ENCODE results near the gene MAGEL2.

DNA sequence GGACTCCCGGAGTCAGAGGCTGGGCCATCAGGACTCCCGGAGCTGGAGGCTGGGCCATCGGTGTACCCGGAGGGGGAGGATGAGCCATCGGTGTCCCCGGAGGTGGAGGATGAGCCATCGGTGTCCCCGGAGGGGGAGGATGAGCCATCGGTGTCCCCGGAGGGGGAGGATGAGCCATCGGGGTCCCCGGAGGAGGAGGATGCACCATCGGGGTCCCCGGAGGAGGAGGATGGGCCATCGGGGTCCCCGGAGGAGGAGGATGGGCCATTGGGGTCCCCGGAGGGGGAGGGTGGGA, 719 bp downstream of the MAGEL2 start:
- TF ChIP-seq, protein P1, sequence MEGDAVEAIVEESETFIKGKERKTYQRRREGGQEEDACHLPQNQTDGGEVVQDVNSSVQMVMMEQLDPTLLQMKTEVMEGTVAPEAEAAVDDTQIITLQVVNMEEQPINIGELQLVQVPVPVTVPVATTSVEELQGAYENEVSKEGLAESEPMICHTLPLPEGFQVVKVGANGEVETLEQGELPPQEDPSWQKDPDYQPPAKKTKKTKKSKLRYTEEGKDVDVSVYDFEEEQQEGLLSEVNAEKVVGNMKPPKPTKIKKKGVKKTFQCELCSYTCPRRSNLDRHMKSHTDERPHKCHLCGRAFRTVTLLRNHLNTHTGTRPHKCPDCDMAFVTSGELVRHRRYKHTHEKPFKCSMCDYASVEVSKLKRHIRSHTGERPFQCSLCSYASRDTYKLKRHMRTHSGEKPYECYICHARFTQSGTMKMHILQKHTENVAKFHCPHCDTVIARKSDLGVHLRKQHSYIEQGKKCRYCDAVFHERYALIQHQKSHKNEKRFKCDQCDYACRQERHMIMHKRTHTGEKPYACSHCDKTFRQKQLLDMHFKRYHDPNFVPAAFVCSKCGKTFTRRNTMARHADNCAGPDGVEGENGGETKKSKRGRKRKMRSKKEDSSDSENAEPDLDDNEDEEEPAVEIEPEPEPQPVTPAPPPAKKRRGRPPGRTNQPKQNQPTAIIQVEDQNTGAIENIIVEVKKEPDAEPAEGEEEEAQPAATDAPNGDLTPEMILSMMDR (IDR thresholded peaks at IDR 0.05), result no peak
- no peak for TF ChIP-seq EP300 (IDR thresholded peaks at IDR 0.05)

Data from tibial nerve (tissue), 4 donors.